ENCODE data around the gene WBP2. TPM values are rescaled to one million over a fixed set of nuclear protein-coding genes. Genes with fewer than 3 reads are reported as not detected.

The WBP2 gene
- total RNA-seq, 1 experiment from 2014 or later, result 55.7 TPM

- intact Hi-C loops (cut with micrococcal nuclease), result loop anchor here (5.0 kb wide), 1 partner anchor 39 kb away; a partner anchor contains a TSS
- no TSS peak for BruUV-seq (replicated peaks)
- Mint-ChIP-seq H3K36me3 (ENCODE audit: insufficient read depth, unreplicated experiment) (peaks cover 43% of the 10 kb centered on the region), H3K27ac (ENCODE audit: low read depth, unreplicated experiment) (no peak overlapping the region), H3K27me3 (ENCODE audit: insufficient read depth, unreplicated experiment) (no peaks in the 10 kb centered on the region), H3K4me1 (ENCODE audit: insufficient read depth, unreplicated experiment) (peaks cover 11% of the 10 kb centered on the region), H3K4me3 (ENCODE audit: unreplicated experiment) (no peak overlapping the region), H3K9me3 (ENCODE audit: unreplicated experiment) (no peaks in the 10 kb centered on the region)
- no peak for DNase-seq (ENCODE audit: unreplicated experiment)
- ChIA-PET POLR2A (interaction anchor here (0.6 to 3.6 kb wide), 3 partner anchors 37 to 38 kb away, joined by 3 to 38 read pairs (median 16); partner anchors contain the start of gene WBP2), CTCF (interaction anchor here (0.7 to 1.2 kb wide), 4 partner anchors 13 to 136 kb away, joined by 3 read pairs; partner anchors contain the start of gene GALK1)
- TF ChIP-seq, protein P1, sequence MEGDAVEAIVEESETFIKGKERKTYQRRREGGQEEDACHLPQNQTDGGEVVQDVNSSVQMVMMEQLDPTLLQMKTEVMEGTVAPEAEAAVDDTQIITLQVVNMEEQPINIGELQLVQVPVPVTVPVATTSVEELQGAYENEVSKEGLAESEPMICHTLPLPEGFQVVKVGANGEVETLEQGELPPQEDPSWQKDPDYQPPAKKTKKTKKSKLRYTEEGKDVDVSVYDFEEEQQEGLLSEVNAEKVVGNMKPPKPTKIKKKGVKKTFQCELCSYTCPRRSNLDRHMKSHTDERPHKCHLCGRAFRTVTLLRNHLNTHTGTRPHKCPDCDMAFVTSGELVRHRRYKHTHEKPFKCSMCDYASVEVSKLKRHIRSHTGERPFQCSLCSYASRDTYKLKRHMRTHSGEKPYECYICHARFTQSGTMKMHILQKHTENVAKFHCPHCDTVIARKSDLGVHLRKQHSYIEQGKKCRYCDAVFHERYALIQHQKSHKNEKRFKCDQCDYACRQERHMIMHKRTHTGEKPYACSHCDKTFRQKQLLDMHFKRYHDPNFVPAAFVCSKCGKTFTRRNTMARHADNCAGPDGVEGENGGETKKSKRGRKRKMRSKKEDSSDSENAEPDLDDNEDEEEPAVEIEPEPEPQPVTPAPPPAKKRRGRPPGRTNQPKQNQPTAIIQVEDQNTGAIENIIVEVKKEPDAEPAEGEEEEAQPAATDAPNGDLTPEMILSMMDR (IDR thresholded peaks at IDR 0.05; ENCODE audit: unreplicated experiment), result no peak
These were observed 38.4 kb downstream of the WBP2 start for GRCh38 chr17:75816693-75817092.

DNA sequence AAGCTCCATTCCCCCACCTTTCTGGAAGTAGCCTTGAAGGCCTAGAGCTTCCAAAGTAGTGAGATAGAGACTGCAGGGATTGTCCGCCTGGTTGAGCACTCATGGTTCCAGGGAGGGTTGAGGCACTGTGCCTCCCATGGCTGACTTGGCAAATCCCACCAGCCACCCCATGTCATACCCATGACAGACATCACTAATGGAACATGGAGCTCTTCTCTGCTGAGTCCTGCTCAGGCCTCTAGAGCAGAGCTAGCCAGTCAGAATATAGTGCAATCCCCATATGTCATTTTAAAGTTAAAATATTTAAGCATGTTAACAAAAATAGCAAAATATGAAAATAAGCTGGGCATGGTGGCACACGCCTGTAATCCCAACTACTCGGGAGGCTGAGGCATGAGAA lies 39.7 kb downstream of the WBP2 start:
- Mint-ChIP-seq H3K27me3 (ENCODE audit: insufficient read depth, unreplicated experiment) (no peaks in the 10 kb centered on the region), H3K36me3 (ENCODE audit: insufficient read depth, unreplicated experiment) (peaks cover 45% of the 10 kb centered on the region), H3K4me1 (ENCODE audit: insufficient read depth, unreplicated experiment) (peaks cover 11% of the 10 kb centered on the region), H3K4me3 (ENCODE audit: unreplicated experiment) (no peak overlapping the region), H3K27ac (ENCODE audit: low read depth, unreplicated experiment) (peak overlapping the region; percentile 36), H3K9me3 (ENCODE audit: unreplicated experiment) (no peaks in the 10 kb centered on the region)
- intact Hi-C loops (cut with micrococcal nuclease), result loop anchor here (5.0 kb wide), 1 partner anchor 38 kb away; a partner anchor contains a TSS
- ChIA-PET CTCF (interaction anchor here (0.6 to 1.7 kb wide), 4 partner anchors 9 to 53 kb away, joined by 3 to 5 read pairs (median 4); no protein-coding TSS in a partner anchor), POLR2A (interaction anchor here (0.6 to 3.6 kb wide), 11 partner anchors 10 to 39 kb away, joined by 3 to 38 read pairs (median 6); partner anchors contain the start of genes UNK and WBP2)
- TF ChIP-seq, protein P1 (IDR thresholded peaks at IDR 0.05; ENCODE audit: unreplicated experiment), result no peak
- no peak for DNase-seq (ENCODE audit: unreplicated experiment)
- no TSS peak for BruUV-seq (replicated peaks)

GRCh38 chr17:75814900-75815373 lies 40.2 kb downstream of the WBP2 start:
- Mint-ChIP-seq H3K4me3 (ENCODE audit: unreplicated experiment) (no peak overlapping the region), H3K9me3 (ENCODE audit: unreplicated experiment) (no peaks in the 10 kb centered on the region), H3K27ac (ENCODE audit: low read depth, unreplicated experiment) (peak overlapping the region; percentile 36), H3K4me1 (ENCODE audit: insufficient read depth, unreplicated experiment) (peaks cover 11% of the 10 kb centered on the region), H3K27me3 (ENCODE audit: insufficient read depth, unreplicated experiment) (no peaks in the 10 kb centered on the region), H3K36me3 (ENCODE audit: insufficient read depth, unreplicated experiment) (peaks cover 40% of the 10 kb centered on the region)
- POLR2A ChIA-PET, result interaction anchor here (0.6 to 3.6 kb wide), 11 partner anchors 10 to 40 kb away, joined by 3 to 38 read pairs (median 6); partner anchors contain the start of genes UNK and WBP2
- CTCF ChIA-PET, result interaction anchor here (0.6 to 1.7 kb wide), 5 partner anchors 9 to 433 kb away, joined by 3 to 5 read pairs (median 3); no protein-coding TSS in a partner anchor
- intact Hi-C loops (cut with micrococcal nuclease), result loop anchor here (5.0 kb wide), 1 partner anchor 38 kb away; a partner anchor contains a TSS
- no TSS peak for BruUV-seq (replicated peaks)
- TF ChIP-seq, protein P1 (IDR thresholded peaks at IDR 0.05; ENCODE audit: unreplicated experiment), result no peak
- peak; percentile 81 for DNase-seq (ENCODE audit: unreplicated experiment)

GRCh38 chr17:75814021-75814395 lies 41.1 kb downstream of the WBP2 start:
- no TSS peak for BruUV-seq (replicated peaks)
- CTCF ChIA-PET, result no interaction called here
- H3K4me1 Mint-ChIP-seq (ENCODE audit: insufficient read depth, unreplicated experiment), result peaks cover 11% of the 10 kb centered on the region
- intact Hi-C loops (cut with micrococcal nuclease), result no loop called here
- POLR2A ChIA-PET, result interaction anchor here (0.6 to 3.6 kb wide), 7 partner anchors 11 to 571 kb away, joined by 3 to 38 read pairs (median 6); partner anchors contain the start of gene UNK
- H3K4me3 Mint-ChIP-seq (ENCODE audit: unreplicated experiment), result no peak overlapping the region
- H3K27ac Mint-ChIP-seq (ENCODE audit: low read depth, unreplicated experiment), result no peak overlapping the region
- no peaks in the 10 kb centered on the region for H3K9me3 Mint-ChIP-seq (ENCODE audit: unreplicated experiment)
- no peak for DNase-seq (ENCODE audit: unreplicated experiment)
- no peaks in the 10 kb centered on the region for H3K27me3 Mint-ChIP-seq (ENCODE audit: insufficient read depth, unreplicated experiment)
- TF ChIP-seq, protein P1 (IDR thresholded peaks at IDR 0.05; ENCODE audit: unreplicated experiment), result no peak
- peaks cover 31% of the 10 kb centered on the region for H3K36me3 Mint-ChIP-seq (ENCODE audit: insufficient read depth, unreplicated experiment)
